IPS DF 6.9 (cell line): ENCODE results near the gene MARK3.

Experiments
- DNase-seq: peaks from one replicate; pipeline ENCODE4 v3.0.0-alpha.2; 2013; ENCODE audit warnings: low read depth, low spot score
- H3K27ac ChIP-seq: one replicate; pipeline ENCODE4 v1.5.1; 2013; ENCODE audit warnings: low read length, control low read depth
- H3K27me3 ChIP-seq: 2 replicates; pipeline ENCODE4 v1.6.1; 2013; ENCODE audit warnings: mild to moderate bottlenecking, low read length; ENCODE audit not compliant: control insufficient read depth, insufficient read depth
- H3K36me3 ChIP-seq: 2 replicates; pipeline ENCODE4 v1.6.1; 2013; ENCODE audit warnings: low read length; ENCODE audit not compliant: control insufficient read depth, insufficient read depth
- H3K4me1 ChIP-seq: 2 replicates; pipeline ENCODE4 v1.6.1; 2013; ENCODE audit warnings: low read length; ENCODE audit not compliant: control insufficient read depth, insufficient read depth
- H3K4me3 ChIP-seq: 2 replicates; pipeline ENCODE4 v1.5.1; 2013; ENCODE audit warnings: mild to moderate bottlenecking, low read length
- H3K9me3 ChIP-seq: 2 replicates; pipeline ENCODE4 v1.6.1; 2013; ENCODE audit warnings: low read length, inconsistent platforms; ENCODE audit not compliant: control insufficient read depth, insufficient read depth
- WGBS: extraction: QIAGEN DNeasy Blood & Tissue Kit; methylation state at CpG from one replicate; pipeline ENCODE4 v1.1.7; 2013; ENCODE audit warnings: mixed read lengths, missing lambda C conversion rate; ENCODE audit not compliant: insufficient read length, insufficient coverage; 5-methylcytosine and 5-hydroxymethylcytosine counted together

Gene MARK3

GRCh38 chr14:103385152-103385928 is at the start of gene MARK3:
Gene MARK3 (plus strand): TSS chr14:103385415. CDS start chr14:103386030, 615 bp downstream.
- no CpG with 5 or more reads among the region's 91 CpGs for WGBS
- no peaks in the 10 kb centered on the region for H3K9me3 ChIP-seq
- H3K36me3 ChIP-seq, result no peaks in the 10 kb centered on the region
- H3K27ac ChIP-seq, result no peak within 1 kb of the TSS
- peak; percentile 91 for DNase-seq
- H3K4me3 ChIP-seq, result peak within 1 kb of the TSS; percentile 64
- no peaks in the 10 kb centered on the region for H3K4me1 ChIP-seq
- H3K27me3 ChIP-seq, result no peaks in the 10 kb centered on the region

- H3K9me3 ChIP-seq, result no peaks in the 10 kb centered on the region
- no peak overlapping the region for H3K4me3 ChIP-seq
- WGBS, result no CpG with 5 or more reads among the region's 14 CpGs
- H3K4me1 ChIP-seq, result no peaks in the 10 kb centered on the region
- no peaks in the 10 kb centered on the region for H3K27me3 ChIP-seq
- DNase-seq, result no peak
- no peak overlapping the region for H3K27ac ChIP-seq
- H3K36me3 ChIP-seq, result peaks cover 53% of the 10 kb centered on the region
These were observed 49.0 kb upstream of the MARK3 start for GRCh38 chr14:103336191-103336590.

- Histone ChIP-seq H3K4me1 (no peaks in the 10 kb centered on the region), H3K27ac (no peak overlapping the region), H3K36me3 (peaks cover 60% of the 10 kb centered on the region), H3K27me3 (no peaks in the 10 kb centered on the region), H3K4me3 (no peak overlapping the region), H3K9me3 (no peaks in the 10 kb centered on the region)
- WGBS, result no CpG with 5 or more reads among the region's 3 CpGs
- no peak for DNase-seq
These were observed 47.4 kb upstream of the MARK3 start for GRCh38 chr14:103337794-103338193.

GRCh38 chr14:103339561-103339960 is 45.7 kb upstream of the MARK3 start:
- Histone ChIP-seq H3K27ac (no peak overlapping the region), H3K4me1 (no peaks in the 10 kb centered on the region), H3K27me3 (no peaks in the 10 kb centered on the region), H3K36me3 (peaks cover 66% of the 10 kb centered on the region), H3K4me3 (no peak overlapping the region), H3K9me3 (no peaks in the 10 kb centered on the region)
- no peak for DNase-seq
- WGBS, result no CpG with 5 or more reads among the region's 6 CpGs

- Histone ChIP-seq H3K9me3 (no peaks in the 10 kb centered on the region), H3K36me3 (peaks cover 63% of the 10 kb centered on the region)
- WGBS, result no CpG with 5 or more reads among the region's 6 CpGs
These were observed 44.6 kb upstream of the MARK3 start for GRCh38 chr14:103340480-103341212.

GRCh38 chr14:103341250-103342129 is 43.7 kb upstream of the MARK3 start:
- DNase-seq, result no peak
- peaks cover 55% of the 10 kb centered on the region; the same call in 1 of the 2 replicates for H3K36me3 ChIP-seq
- no peaks in the 10 kb centered on the region for H3K4me1 ChIP-seq
- no peaks in the 10 kb centered on the region for H3K9me3 ChIP-seq
- no CpG with 5 or more reads among the region's 5 CpGs for WGBS
- H3K27me3 ChIP-seq, result no peaks in the 10 kb centered on the region
- H3K27ac ChIP-seq, result no peak overlapping the region
- no peak overlapping the region for H3K4me3 ChIP-seq

More at GRCh38 chr14:103340480-103341212, 44.6 kb upstream of the MARK3 start:
- Histone ChIP-seq H3K4me1 (no peaks in the 10 kb centered on the region), H3K4me3 (no peak overlapping the region), H3K27ac (no peak overlapping the region), H3K27me3 (no peaks in the 10 kb centered on the region)
- no peak for DNase-seq

GRCh38 chr14:103343164-103343879 is 41.9 kb upstream of the MARK3 start:
- peaks cover 40% of the 10 kb centered on the region; the same call in 1 of the 2 replicates for H3K36me3 ChIP-seq
- no peaks in the 10 kb centered on the region for H3K27me3 ChIP-seq
- H3K4me1 ChIP-seq, result peaks cover 1% of the 10 kb centered on the region; the same call in 1 of the 2 replicates
- WGBS, result no CpG with 5 or more reads among the region's 4 CpGs
- DNase-seq, result no peak
- H3K27ac ChIP-seq, result no peak overlapping the region
- H3K4me3 ChIP-seq, result no peak overlapping the region
- no peaks in the 10 kb centered on the region for H3K9me3 ChIP-seq

GRCh38 chr14:103343905-103344797 is 41.1 kb upstream of the MARK3 start:
- H3K27me3 ChIP-seq, result no peaks in the 10 kb centered on the region
- no CpG with 5 or more reads among the region's 5 CpGs for WGBS
- no peak overlapping the region for H3K4me3 ChIP-seq
- DNase-seq, result no peak
- no peaks in the 10 kb centered on the region for H3K9me3 ChIP-seq
- peaks cover 1% of the 10 kb centered on the region; the same call in 1 of the 2 replicates for H3K4me1 ChIP-seq
- no peak overlapping the region for H3K27ac ChIP-seq
- peaks cover 32% of the 10 kb centered on the region; the same call in 1 of the 2 replicates for H3K36me3 ChIP-seq

- Histone ChIP-seq H3K9me3 (no peaks in the 10 kb centered on the region), H3K27me3 (no peaks in the 10 kb centered on the region), H3K27ac (no peak overlapping the region), H3K36me3 (peaks cover 12% of the 10 kb centered on the region; the same call in 1 of the 2 replicates), H3K4me3 (no peak overlapping the region), H3K4me1 (peaks cover 1% of the 10 kb centered on the region; the same call in 1 of the 2 replicates)
- no peak for DNase-seq
- no CpG with 5 or more reads among the region's 3 CpGs for WGBS
These were observed 38.9 kb upstream of the MARK3 start for GRCh38 chr14:103346286-103346685.
